ENCODE data around the gene DEPDC5.

The DEPDC5 gene

GRCh38 chr22:31776231-31776630, 22.4 kb downstream of the DEPDC5 start:
- no peak for TF ChIP-seq POLR2AphosphoS5 (IDR thresholded peaks at IDR 0.05; ENCODE audit: low read depth, low read length)
- TF ChIP-seq FOXP2 (optimal IDR thresholded peaks at IDR 0.05; ENCODE audit: borderline replicate concordance, extremely low read depth, extremely low read length, insufficient read depth), result no peak
- TF ChIP-seq SIN3A (IDR thresholded peaks at IDR 0.05; ENCODE audit: borderline replicate concordance, insufficient read depth, low read length), result no peak
- TF ChIP-seq TAF1 (IDR thresholded peaks at IDR 0.05; ENCODE audit: borderline replicate concordance, insufficient read depth, low read length), result no peak
- TF ChIP-seq REST (IDR thresholded peaks at IDR 0.05; ENCODE audit: insufficient read depth in 1 of 2, low read depth in 2 of 2, low read length in 2 of 2), result no peak

- TF ChIP-seq TAF1 (IDR thresholded peaks at IDR 0.05; ENCODE audit: borderline replicate concordance, insufficient read depth, low read length), result no peak
Observed at GRCh38 chr22:31789803-31790202, 36.0 kb downstream of the DEPDC5 start.

- no peak for TF ChIP-seq FOXP2 (optimal IDR thresholded peaks at IDR 0.05; ENCODE audit: borderline replicate concordance, extremely low read depth, extremely low read length, insufficient read depth)
- no peak for TF ChIP-seq POLR2AphosphoS5 (IDR thresholded peaks at IDR 0.05; ENCODE audit: low read depth, low read length)
- no peak for TF ChIP-seq TAF1 (IDR thresholded peaks at IDR 0.05; ENCODE audit: borderline replicate concordance, insufficient read depth, low read length)
- no peak for TF ChIP-seq REST (IDR thresholded peaks at IDR 0.05; ENCODE audit: insufficient read depth in 1 of 2, low read depth in 2 of 2, low read length in 2 of 2)
- TF ChIP-seq SIN3A (IDR thresholded peaks at IDR 0.05; ENCODE audit: borderline replicate concordance, insufficient read depth, low read length), result no peak
Observed at GRCh38 chr22:31790240-31790639, 36.4 kb downstream of the DEPDC5 start.

- no peak for TF ChIP-seq REST (IDR thresholded peaks at IDR 0.05; ENCODE audit: insufficient read depth in 1 of 2, low read depth in 2 of 2, low read length in 2 of 2)
- no peak for TF ChIP-seq TAF1 (IDR thresholded peaks at IDR 0.05; ENCODE audit: borderline replicate concordance, insufficient read depth, low read length)
- no peak for TF ChIP-seq SIN3A (IDR thresholded peaks at IDR 0.05; ENCODE audit: borderline replicate concordance, insufficient read depth, low read length)
- TF ChIP-seq FOXP2 (optimal IDR thresholded peaks at IDR 0.05; ENCODE audit: borderline replicate concordance, extremely low read depth, extremely low read length, insufficient read depth), result no peak
- TF ChIP-seq POLR2AphosphoS5 (IDR thresholded peaks at IDR 0.05; ENCODE audit: low read depth, low read length), result no peak
Observed at GRCh38 chr22:31800065-31800464, 46.2 kb downstream of the DEPDC5 start.

- no peak for TF ChIP-seq POLR2AphosphoS5 (IDR thresholded peaks at IDR 0.05; ENCODE audit: low read depth, low read length)
- TF ChIP-seq TAF1 (IDR thresholded peaks at IDR 0.05; ENCODE audit: borderline replicate concordance, insufficient read depth, low read length), result no peak
- no peak for TF ChIP-seq SIN3A (IDR thresholded peaks at IDR 0.05; ENCODE audit: borderline replicate concordance, insufficient read depth, low read length)
- no peak for TF ChIP-seq REST (IDR thresholded peaks at IDR 0.05; ENCODE audit: insufficient read depth in 1 of 2, low read depth in 2 of 2, low read length in 2 of 2)
- no peak for TF ChIP-seq FOXP2 (optimal IDR thresholded peaks at IDR 0.05; ENCODE audit: borderline replicate concordance, extremely low read depth, extremely low read length, insufficient read depth)
Observed at GRCh38 chr22:31802575-31802974, 48.8 kb downstream of the DEPDC5 start.
